22Rv1 (cell line): Measurements from ENCODE around the gene C6orf163.

ENCODE experiments used
- ZFX ChIP-seq: fragments of 450-650 bp; IDR thresholded peaks from 2 replicates; pipeline ENCODE4 v1.6.1; 2017; ENCODE audit warnings: antibody characterized with exemption, borderline replicate concordance
- TF ChIP-seq, protein P1 (sequence below): fragments of 450-650 bp; IDR thresholded peaks from 2 replicates; pipeline ENCODE4 v1.5.1; 2017; ENCODE audit warnings: mild to moderate bottlenecking

DNA sequence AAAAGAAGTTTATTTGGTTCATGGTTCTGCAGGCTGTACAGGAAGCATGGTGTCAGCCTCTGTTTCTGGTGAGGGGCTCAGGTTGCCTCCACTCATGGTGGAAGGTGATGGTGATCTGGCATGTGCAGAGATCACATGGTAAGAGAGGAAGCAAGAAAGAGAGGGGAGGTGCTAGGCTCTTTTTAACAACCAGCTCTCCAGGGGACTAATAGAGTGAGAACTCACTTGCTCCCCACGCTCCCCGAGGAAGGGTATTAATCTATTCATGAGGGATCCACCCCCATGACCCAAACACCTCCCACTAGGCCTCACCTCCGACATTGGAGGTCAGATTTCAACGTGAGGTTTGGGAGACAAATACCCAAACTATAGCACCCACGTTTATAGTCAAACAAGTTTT is 11.6 kb upstream of the C6orf163 start:
- TF ChIP-seq, protein P1, sequence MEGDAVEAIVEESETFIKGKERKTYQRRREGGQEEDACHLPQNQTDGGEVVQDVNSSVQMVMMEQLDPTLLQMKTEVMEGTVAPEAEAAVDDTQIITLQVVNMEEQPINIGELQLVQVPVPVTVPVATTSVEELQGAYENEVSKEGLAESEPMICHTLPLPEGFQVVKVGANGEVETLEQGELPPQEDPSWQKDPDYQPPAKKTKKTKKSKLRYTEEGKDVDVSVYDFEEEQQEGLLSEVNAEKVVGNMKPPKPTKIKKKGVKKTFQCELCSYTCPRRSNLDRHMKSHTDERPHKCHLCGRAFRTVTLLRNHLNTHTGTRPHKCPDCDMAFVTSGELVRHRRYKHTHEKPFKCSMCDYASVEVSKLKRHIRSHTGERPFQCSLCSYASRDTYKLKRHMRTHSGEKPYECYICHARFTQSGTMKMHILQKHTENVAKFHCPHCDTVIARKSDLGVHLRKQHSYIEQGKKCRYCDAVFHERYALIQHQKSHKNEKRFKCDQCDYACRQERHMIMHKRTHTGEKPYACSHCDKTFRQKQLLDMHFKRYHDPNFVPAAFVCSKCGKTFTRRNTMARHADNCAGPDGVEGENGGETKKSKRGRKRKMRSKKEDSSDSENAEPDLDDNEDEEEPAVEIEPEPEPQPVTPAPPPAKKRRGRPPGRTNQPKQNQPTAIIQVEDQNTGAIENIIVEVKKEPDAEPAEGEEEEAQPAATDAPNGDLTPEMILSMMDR, result no peak
- TF ChIP-seq ZFX, result no peak
